ENCODE results near the gene LRP1B.

Gene LRP1B

GRCh38 chr2:140529706-140530105 lies 1601.1 kb downstream of the LRP1B start:
- DNase-seq (ENCODE audit: low spot score), result no peak

- DNase-seq (ENCODE audit: low spot score), result no peak
Observed at GRCh38 chr2:140528982-140529381, 1601.8 kb downstream of the LRP1B start.

- DNase-seq (ENCODE audit: low spot score), result no peak
Observed at GRCh38 chr2:140526575-140526974, 1604.2 kb downstream of the LRP1B start.

GRCh38 chr2:140512106-140512505 lies 1618.7 kb downstream of the LRP1B start:
- no peak for DNase-seq (ENCODE audit: low spot score)

- no peak for DNase-seq (ENCODE audit: low spot score)
Observed at GRCh38 chr2:140509765-140510164, 1621.1 kb downstream of the LRP1B start.

GRCh38 chr2:140508756-140509155 lies 1622.1 kb downstream of the LRP1B start:
- no peak for DNase-seq (ENCODE audit: low spot score)

- peak; percentile 40 for DNase-seq (ENCODE audit: low spot score)
Observed at GRCh38 chr2:140506606-140507005, 1624.2 kb downstream of the LRP1B start.

- DNase-seq (ENCODE audit: low spot score), result no peak
Observed at GRCh38 chr2:140504601-140505000, 1626.2 kb downstream of the LRP1B start.

GRCh38 chr2:140502951-140503630 lies 1627.7 kb downstream of the LRP1B start:
- peak; percentile 78 for DNase-seq (ENCODE audit: low spot score)

- DNase-seq (ENCODE audit: low spot score), result no peak
Observed at GRCh38 chr2:140498360-140498759, 1632.5 kb downstream of the LRP1B start.

- no peak for DNase-seq (ENCODE audit: low spot score)
Observed at GRCh38 chr2:140496714-140497113, 1634.1 kb downstream of the LRP1B start.

- DNase-seq (ENCODE audit: low spot score), result no peak
Observed at GRCh38 chr2:140491876-140492275, 1638.9 kb downstream of the LRP1B start.

- no peak for DNase-seq (ENCODE audit: low spot score)
Observed at GRCh38 chr2:140489193-140489592, 1641.6 kb downstream of the LRP1B start.

- DNase-seq (ENCODE audit: low spot score), result no peak
Observed at GRCh38 chr2:140481136-140481535, 1649.7 kb downstream of the LRP1B start.

- DNase-seq (ENCODE audit: low spot score), result no peak
Observed at GRCh38 chr2:140473851-140474250, 1657.0 kb downstream of the LRP1B start.

GRCh38 chr2:140472676-140473075 lies 1658.1 kb downstream of the LRP1B start:
- no peak for DNase-seq (ENCODE audit: low spot score)

- DNase-seq (ENCODE audit: low spot score), result no peak
Observed at GRCh38 chr2:140465301-140465700, 1665.5 kb downstream of the LRP1B start.

- no peak for DNase-seq (ENCODE audit: low spot score)
Observed at GRCh38 chr2:140462990-140463389, 1667.8 kb downstream of the LRP1B start.

GRCh38 chr2:140457483-140457882 lies 1673.3 kb downstream of the LRP1B start:
- no peak for DNase-seq (ENCODE audit: low spot score)

- DNase-seq (ENCODE audit: low spot score), result no peak
Observed at GRCh38 chr2:140455315-140455714, 1675.5 kb downstream of the LRP1B start.

GRCh38 chr2:140454717-140455116 lies 1676.1 kb downstream of the LRP1B start:
- DNase-seq (ENCODE audit: low spot score), result peak; percentile 77

GRCh38 chr2:140451324-140451723 lies 1679.5 kb downstream of the LRP1B start:
- DNase-seq (ENCODE audit: low spot score), result no peak

GRCh38 chr2:140442319-140442718 lies 1688.5 kb downstream of the LRP1B start:
- DNase-seq (ENCODE audit: low spot score), result peak; percentile 5

- no peak for DNase-seq (ENCODE audit: low spot score)
Observed at GRCh38 chr2:140440815-140441214, 1690.0 kb downstream of the LRP1B start.
